Fibroblast of lung (primary cell): ENCODE data around the gene STON2. TPM values are rescaled to one million over a fixed set of nuclear protein-coding genes. Genes with fewer than 3 reads are reported as not detected.

Experiments used
- DNase-seq, 2 donors: peaks; one replicate each; pipeline versions ENCODE4 v3.0.0 to v3.0.0-alpha.2; 2010; ENCODE audit warnings: low read depth in 2 of 2
- H2AFZ ChIP-seq: 2 replicates; pipeline ENCODE4 v1.5.1; 2012; ENCODE audit warnings: low read length, control low read depth, inconsistent platforms
- H3K27ac ChIP-seq: 2 replicates; pipeline ENCODE4 v1.5.1; 2011; ENCODE audit warnings: low read length, control low read depth; ENCODE audit not compliant: insufficient read depth
- H3K27me3 ChIP-seq: 2 replicates; pipeline ENCODE4 v1.5.1; 2011; ENCODE audit warnings: mild to moderate bottlenecking, low read length; ENCODE audit not compliant: control insufficient read depth, insufficient read depth
- H3K36me3 ChIP-seq: 2 replicates; pipeline ENCODE4 v1.5.1; 2011; ENCODE audit warnings: low read length; ENCODE audit not compliant: control insufficient read depth, insufficient read depth
- H3K4me1 ChIP-seq: 2 replicates; pipeline ENCODE4 v1.5.1; 2011; ENCODE audit warnings: low read length; ENCODE audit not compliant: control insufficient read depth, insufficient read depth; ENCODE audit errors: extremely low read depth
- H3K4me2 ChIP-seq: 2 replicates; pipeline ENCODE4 v1.5.1; 2011; ENCODE audit warnings: low read length, control low read depth; ENCODE audit not compliant: insufficient read depth; ENCODE audit errors: extremely low read depth
- H3K4me3 ChIP-seq, 4 experiments: fragments of 200-600 bp in 1 of 4; sonication (generic) in 1 of 4; replicated peaks in 1 of 4; 2 replicates each; pipeline ENCODE4 v1.5.1; 2011 to 2016; ENCODE audit warnings: low read length in 4 of 4, low read depth in 3 of 4, mild to moderate bottlenecking in 3 of 4, control low read depth in 2 of 4, inconsistent platforms in 1 of 4, mixed read lengths in 1 of 4; ENCODE audit not compliant: insufficient read depth in 1 of 4; ENCODE audit errors: control extremely low read depth in 1 of 4
- H3K79me2 ChIP-seq: 2 replicates; pipeline ENCODE4 v1.5.1; 2012; ENCODE audit warnings: mild to moderate bottlenecking, low read length, inconsistent platforms; ENCODE audit not compliant: control insufficient read depth, insufficient read depth
- H3K9ac ChIP-seq: 2 replicates; pipeline ENCODE4 v1.5.1; 2011; ENCODE audit warnings: mild to moderate bottlenecking, low read length, control low read depth; ENCODE audit not compliant: insufficient read depth
- H3K9me3 ChIP-seq: 2 replicates; pipeline ENCODE4 v1.5.1; 2012; ENCODE audit warnings: low read depth, low read length; ENCODE audit not compliant: control insufficient read depth, insufficient read depth
- H4K20me1 ChIP-seq: 2 replicates; pipeline ENCODE4 v1.5.1; 2011; ENCODE audit warnings: low read length; ENCODE audit not compliant: control insufficient read depth, insufficient read depth; ENCODE audit errors: extremely low read depth
- EZH2 ChIP-seq: IDR thresholded peaks from 2 replicates; pipeline ENCODE4 v1.5.1; 2012; ENCODE audit warnings: low read length, control low read depth, mild to moderate bottlenecking; ENCODE audit errors: missing control alignments
- polyA plus RNA-seq, 2 donors: library from polyadenylated mRNA; depleted of rRNA in 1 of 2; stranded (reverse) in 1 of 2; unstranded in 1 of 2; fragments of >200 nt; gene quantifications; 2 replicates each; pipeline ENCODE4 v1.2.1, GENCODE V29; 2011 to 2012; ENCODE audit warnings: missing spikeins in 1 of 2
- total RNA-seq: library from RNA; depleted of rRNA; stranded (reverse); fragments of >200 nt; gene quantifications from 2 replicates; pipeline ENCODE4 v1.2.1, GENCODE V29; 2014
- TF ChIP-seq, protein P1 (sequence below), 2 donors: IDR thresholded peaks in 1 of 2; conservative IDR thresholded peaks in 1 of 2; 1 replicate in 1 of 2; 2 replicates in 1 of 2; pipeline ENCODE4 v1.5.1; 2011 to 2012; ENCODE audit warnings: low read length in 2 of 2, control low read depth in 1 of 2, inconsistent platforms in 1 of 2, low read depth in 1 of 2, mild to moderate bottlenecking in 1 of 2

The STON2 gene
- total and polyA plus RNA-seq, 2 donors (not counting 1 experiment from before 2014, with no cell fraction given), result 1.5 to 52.5 TPM

DNA sequence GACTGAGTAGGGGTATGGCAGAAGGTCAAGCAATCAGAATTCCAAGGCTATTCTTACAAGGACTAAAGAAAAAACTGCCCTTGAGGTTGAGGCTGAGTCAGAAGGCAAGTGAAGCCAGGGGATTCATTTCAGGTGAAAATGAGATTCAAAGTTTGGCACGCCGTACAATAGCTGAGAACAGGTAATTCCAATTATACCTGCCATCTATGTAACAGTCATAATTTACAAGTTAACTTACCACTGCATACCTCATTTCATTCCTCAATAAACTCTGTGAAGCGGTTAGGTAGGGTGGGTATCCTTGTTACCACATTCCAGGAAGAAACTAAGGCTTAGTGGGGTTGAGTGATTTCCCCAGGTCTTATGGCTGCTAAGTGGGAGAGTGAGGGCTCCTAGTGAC is 64.1 kb downstream of the STON2 start:
- H3K27ac ChIP-seq, result no peak overlapping the region
- no peaks in the 10 kb centered on the region for H3K36me3 ChIP-seq
- H3K79me2 ChIP-seq, result no peaks in the 10 kb centered on the region
- TF ChIP-seq, protein P1, sequence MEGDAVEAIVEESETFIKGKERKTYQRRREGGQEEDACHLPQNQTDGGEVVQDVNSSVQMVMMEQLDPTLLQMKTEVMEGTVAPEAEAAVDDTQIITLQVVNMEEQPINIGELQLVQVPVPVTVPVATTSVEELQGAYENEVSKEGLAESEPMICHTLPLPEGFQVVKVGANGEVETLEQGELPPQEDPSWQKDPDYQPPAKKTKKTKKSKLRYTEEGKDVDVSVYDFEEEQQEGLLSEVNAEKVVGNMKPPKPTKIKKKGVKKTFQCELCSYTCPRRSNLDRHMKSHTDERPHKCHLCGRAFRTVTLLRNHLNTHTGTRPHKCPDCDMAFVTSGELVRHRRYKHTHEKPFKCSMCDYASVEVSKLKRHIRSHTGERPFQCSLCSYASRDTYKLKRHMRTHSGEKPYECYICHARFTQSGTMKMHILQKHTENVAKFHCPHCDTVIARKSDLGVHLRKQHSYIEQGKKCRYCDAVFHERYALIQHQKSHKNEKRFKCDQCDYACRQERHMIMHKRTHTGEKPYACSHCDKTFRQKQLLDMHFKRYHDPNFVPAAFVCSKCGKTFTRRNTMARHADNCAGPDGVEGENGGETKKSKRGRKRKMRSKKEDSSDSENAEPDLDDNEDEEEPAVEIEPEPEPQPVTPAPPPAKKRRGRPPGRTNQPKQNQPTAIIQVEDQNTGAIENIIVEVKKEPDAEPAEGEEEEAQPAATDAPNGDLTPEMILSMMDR (conservative IDR thresholded peaks at IDR 0.05 in 1 of 2, IDR thresholded peaks at IDR 0.05 in 1 of 2; ENCODE audit: low read depth in 1 of 2, low read length in 2 of 2), result no peak
- no peak for TF ChIP-seq EZH2
- no peak overlapping the region for H3K4me2 ChIP-seq
- no peaks in the 10 kb centered on the region for H3K9me3 ChIP-seq
- H4K20me1 ChIP-seq, result no peaks in the 10 kb centered on the region
- no peak overlapping the region for H3K4me3 ChIP-seq
- H3K9ac ChIP-seq, result no peak overlapping the region
- no peaks in the 10 kb centered on the region for H3K4me1 ChIP-seq
- no peaks in the 10 kb centered on the region for H3K27me3 ChIP-seq
- DNase-seq, result no peak
- H2AFZ ChIP-seq, result no peak overlapping the region

- no peak overlapping the region for H3K4me3 ChIP-seq
- no peaks in the 10 kb centered on the region for H3K79me2 ChIP-seq
- H3K36me3 ChIP-seq, result no peaks in the 10 kb centered on the region
- no peaks in the 10 kb centered on the region for H3K9me3 ChIP-seq
- no peaks in the 10 kb centered on the region for H3K4me1 ChIP-seq
- no peak overlapping the region for H3K9ac ChIP-seq
- TF ChIP-seq, protein P1 (conservative IDR thresholded peaks at IDR 0.05 in 1 of 2, IDR thresholded peaks at IDR 0.05 in 1 of 2; ENCODE audit: low read depth in 1 of 2, low read length in 2 of 2), result no peak
- no peak for TF ChIP-seq EZH2
- no peak overlapping the region for H3K4me2 ChIP-seq
- DNase-seq, result no peak
- H4K20me1 ChIP-seq, result no peaks in the 10 kb centered on the region
- no peaks in the 10 kb centered on the region for H3K27me3 ChIP-seq
- no peak overlapping the region for H2AFZ ChIP-seq
- no peak overlapping the region for H3K27ac ChIP-seq
Observed at GRCh38 chr14:81332725-81333124, 67.4 kb downstream of the STON2 start.

DNA sequence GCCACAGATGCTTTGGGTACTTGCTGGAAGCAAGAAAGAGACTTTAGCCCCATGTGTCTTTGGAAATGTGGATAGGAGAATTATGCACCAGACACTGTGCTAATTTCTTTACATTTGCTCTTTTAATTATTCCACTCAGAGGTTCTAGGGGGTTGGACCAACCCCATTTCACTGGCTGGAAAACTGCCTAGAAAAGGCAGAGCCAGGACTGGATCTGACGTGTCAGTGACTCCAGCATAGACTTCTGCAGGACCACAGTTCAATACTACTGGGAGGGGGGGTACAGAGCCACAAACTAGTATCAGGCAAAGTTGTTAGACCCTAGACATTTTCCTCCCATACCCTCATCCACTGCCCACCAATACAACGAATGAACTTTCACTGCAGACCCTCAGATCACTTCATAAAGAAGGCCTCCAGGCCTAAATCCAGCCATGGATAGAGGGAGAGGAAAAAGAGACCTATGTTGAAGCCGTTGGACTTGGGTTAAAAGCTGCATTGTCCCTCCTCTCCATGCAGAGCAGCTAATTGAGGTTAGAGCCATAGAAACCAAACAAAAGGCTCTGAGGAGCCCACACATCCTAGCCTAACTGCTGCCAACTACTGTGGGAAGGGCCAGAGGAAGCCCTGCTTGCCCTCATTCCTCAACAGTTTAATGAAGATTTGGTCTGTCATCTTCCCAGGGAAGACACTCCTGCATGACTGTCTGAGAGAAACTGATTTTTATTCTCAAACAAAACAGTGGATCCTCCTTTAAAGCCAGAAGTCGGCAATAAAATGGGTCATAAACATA is 68.7 kb downstream of the STON2 start:
- Histone ChIP-seq H3K9ac (no peak overlapping the region), H3K27ac (no peak overlapping the region), H3K4me1 (no peaks in the 10 kb centered on the region), H2AFZ (no peak overlapping the region), H4K20me1 (no peaks in the 10 kb centered on the region), H3K79me2 (no peaks in the 10 kb centered on the region), H3K4me2 (no peak overlapping the region), H3K36me3 (no peaks in the 10 kb centered on the region), H3K27me3 (no peaks in the 10 kb centered on the region), H3K4me3 (no peak overlapping the region), H3K9me3 (no peaks in the 10 kb centered on the region)
- TF ChIP-seq EZH2, result no peak
- TF ChIP-seq, protein P1 (conservative IDR thresholded peaks at IDR 0.05 in 1 of 2, IDR thresholded peaks at IDR 0.05 in 1 of 2; ENCODE audit: low read depth in 1 of 2, low read length in 2 of 2), result no peak
- no peak for DNase-seq
